Loucy (cell line): ENCODE results near the gene SLC5A3.

Source experiments
- EZH2phosphoT487 ChIP-seq: fragments of 200-600 bp; IDR thresholded peaks from 2 replicates; pipeline ENCODE4 v1.6.1; 2018; ENCODE audit warnings: antibody characterized with exemption, mild to moderate bottlenecking, moderate library complexity, borderline replicate concordance
- TF ChIP-seq, protein P1 (sequence below): fragments of 200-600 bp; sonication (generic); conservative IDR thresholded peaks from 2 replicates; pipeline ENCODE4 v1.5.1; 2014; ENCODE audit warnings: mild to moderate bottlenecking, antibody characterized with exemption, low read length

DNA sequence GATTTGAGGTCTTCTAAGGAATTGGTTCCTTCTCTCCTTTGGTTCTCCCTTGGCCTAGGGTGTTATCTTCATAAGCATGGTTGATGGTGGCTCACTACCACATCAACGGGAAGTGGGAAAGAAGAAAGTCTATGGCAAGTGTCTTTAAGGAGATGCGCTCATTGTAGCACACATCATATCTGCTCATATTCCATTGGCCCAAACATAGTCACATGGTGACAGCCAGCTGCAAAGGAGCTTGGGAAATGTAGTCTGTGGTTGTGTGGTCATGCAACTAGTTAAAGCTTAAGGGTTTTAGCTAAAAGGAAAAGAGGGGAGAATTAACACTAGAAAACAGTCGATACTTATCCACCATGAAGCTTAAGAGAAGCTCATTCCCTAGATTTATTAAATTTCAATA is 11.4 kb upstream of the SLC5A3 start:
- TF ChIP-seq, protein P1, sequence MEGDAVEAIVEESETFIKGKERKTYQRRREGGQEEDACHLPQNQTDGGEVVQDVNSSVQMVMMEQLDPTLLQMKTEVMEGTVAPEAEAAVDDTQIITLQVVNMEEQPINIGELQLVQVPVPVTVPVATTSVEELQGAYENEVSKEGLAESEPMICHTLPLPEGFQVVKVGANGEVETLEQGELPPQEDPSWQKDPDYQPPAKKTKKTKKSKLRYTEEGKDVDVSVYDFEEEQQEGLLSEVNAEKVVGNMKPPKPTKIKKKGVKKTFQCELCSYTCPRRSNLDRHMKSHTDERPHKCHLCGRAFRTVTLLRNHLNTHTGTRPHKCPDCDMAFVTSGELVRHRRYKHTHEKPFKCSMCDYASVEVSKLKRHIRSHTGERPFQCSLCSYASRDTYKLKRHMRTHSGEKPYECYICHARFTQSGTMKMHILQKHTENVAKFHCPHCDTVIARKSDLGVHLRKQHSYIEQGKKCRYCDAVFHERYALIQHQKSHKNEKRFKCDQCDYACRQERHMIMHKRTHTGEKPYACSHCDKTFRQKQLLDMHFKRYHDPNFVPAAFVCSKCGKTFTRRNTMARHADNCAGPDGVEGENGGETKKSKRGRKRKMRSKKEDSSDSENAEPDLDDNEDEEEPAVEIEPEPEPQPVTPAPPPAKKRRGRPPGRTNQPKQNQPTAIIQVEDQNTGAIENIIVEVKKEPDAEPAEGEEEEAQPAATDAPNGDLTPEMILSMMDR, result no peak
- TF ChIP-seq EZH2phosphoT487, result no peak
